GM12864 (cell line): ENCODE data around the gene LINC01488.

Source experiments
- DNase-seq: peaks from one replicate; pipeline ENCODE4 v3.0.0-alpha.2; 2011; ENCODE audit warnings: low read depth
- H3K4me3 ChIP-seq: 2 replicates; pipeline ENCODE4 v1.5.1; 2011; ENCODE audit warnings: mild to moderate bottlenecking, low read depth, low read length, control low read depth
- CTCF ChIP-seq: IDR thresholded peaks from 2 replicates; pipeline ENCODE4 v1.5.1; 2011; ENCODE audit warnings: low read depth, mild to moderate bottlenecking, moderate library complexity, low read length, control low read depth, inconsistent platforms; ENCODE audit errors: missing control alignments

LINC01488 gene

GRCh38 chr11:69489031-69489745 is 7.7 kb downstream of the LINC01488 start:
- no peak overlapping the region for H3K4me3 ChIP-seq
- DNase-seq = no peak
- TF ChIP-seq CTCF = no peak

- TF ChIP-seq CTCF = no peak
- no peak overlapping the region for H3K4me3 ChIP-seq
- no peak for DNase-seq
Measured at GRCh38 chr11:69489746-69490365, 8.4 kb downstream of the LINC01488 start.

GRCh38 chr11:69490516-69490915 is 9.1 kb downstream of the LINC01488 start:
- no peak overlapping the region for H3K4me3 ChIP-seq
- no peak for TF ChIP-seq CTCF
- DNase-seq = no peak

GRCh38 chr11:69491071-69492031 is 9.9 kb downstream of the LINC01488 start:
- H3K4me3 ChIP-seq = no peak overlapping the region
- DNase-seq = no peak
- no peak for TF ChIP-seq CTCF

GRCh38 chr11:69492201-69492991 is 10.9 kb downstream of the LINC01488 start:
- no peak overlapping the region for H3K4me3 ChIP-seq
- no peak for DNase-seq
- no peak for TF ChIP-seq CTCF
